Stimulated activated effector memory CD8-positive, alpha-beta T cell treated with anti-CD3 and anti-CD28 coated beads, Interleukin-12 subunit alpha, Interleukin-12 subunit beta, amount 100 ng/mL, for 72 hours (primary cell): ENCODE measurements around the gene CEBPZ.
"Not testable (repeated sequence)": the region's sequence is repeated elsewhere in the genome, so short reads cannot be mapped to it uniquely, and the experiment has no call there.

Experiments used
- ATAC-seq: fragments of 150-1000 bp; cut with Tn5 transposase; 2 replicates; pipeline ENCODE4 v1.10.0; 2021
- DNase-seq, 2 donors: peaks; one replicate each; pipeline ENCODE4 v3.0.0; 2021 to 2022; ENCODE audit warnings: low spot score in 2 of 2
- H3K27ac Mint-ChIP-seq: one replicate; pipeline ENCODE4 v1.8.0; 2022; ENCODE audit warnings: mild to moderate bottlenecking, mixed read lengths
- H3K36me3 Mint-ChIP-seq: one replicate; pipeline ENCODE4 v1.8.0; 2022; ENCODE audit warnings: mild to moderate bottlenecking, mixed read lengths
- H3K4me1 Mint-ChIP-seq: one replicate; pipeline ENCODE4 v1.8.0; 2022; ENCODE audit warnings: mixed read lengths
- H3K4me3 Mint-ChIP-seq: one replicate; pipeline ENCODE4 v1.8.0; 2022; ENCODE audit warnings: mild to moderate bottlenecking, mixed read lengths
- H3K9me3 Mint-ChIP-seq: one replicate; pipeline ENCODE4 v1.8.0; 2022; ENCODE audit warnings: mixed read lengths

Gene CEBPZ

DNA sequence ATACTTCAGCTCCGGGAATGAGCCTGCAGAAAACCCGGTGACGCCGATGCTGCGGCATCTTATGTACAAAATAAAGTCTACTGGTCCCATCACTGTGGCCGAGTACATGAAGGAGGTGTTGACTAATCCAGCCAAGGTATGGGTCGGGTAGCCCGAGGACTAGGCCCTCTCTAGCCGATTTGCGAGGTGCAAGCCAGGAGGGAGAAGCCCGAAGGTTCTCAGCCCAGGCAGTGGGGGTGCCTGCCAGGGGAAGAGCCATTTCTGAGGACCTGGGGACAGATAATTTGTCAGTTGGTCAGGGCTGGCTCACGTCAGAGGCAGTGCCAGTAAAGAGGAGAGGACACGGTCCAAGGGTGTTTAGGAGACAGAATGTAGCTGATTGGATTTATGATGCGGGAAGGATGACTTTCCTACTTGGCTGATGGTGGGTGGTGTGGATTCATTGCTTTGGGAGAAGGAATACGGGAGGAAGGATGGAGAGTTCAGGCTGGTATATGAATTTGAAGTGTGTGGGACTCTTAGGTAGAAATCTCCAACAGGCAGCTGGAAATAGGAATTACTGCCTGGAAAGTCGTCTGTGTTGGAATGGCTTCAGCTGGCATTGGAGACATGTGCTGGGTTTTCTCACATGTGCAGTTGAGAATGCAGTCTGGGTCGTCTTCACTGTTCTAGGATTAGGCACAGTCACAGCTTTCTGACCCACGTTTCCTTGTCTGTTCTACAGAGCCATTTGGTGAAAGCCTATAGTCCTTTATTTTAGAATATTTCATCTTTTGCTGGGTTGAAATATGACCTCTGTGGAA lies 936 bp upstream of the CEBPZ start:
- DNase-seq, result no peak

DNA sequence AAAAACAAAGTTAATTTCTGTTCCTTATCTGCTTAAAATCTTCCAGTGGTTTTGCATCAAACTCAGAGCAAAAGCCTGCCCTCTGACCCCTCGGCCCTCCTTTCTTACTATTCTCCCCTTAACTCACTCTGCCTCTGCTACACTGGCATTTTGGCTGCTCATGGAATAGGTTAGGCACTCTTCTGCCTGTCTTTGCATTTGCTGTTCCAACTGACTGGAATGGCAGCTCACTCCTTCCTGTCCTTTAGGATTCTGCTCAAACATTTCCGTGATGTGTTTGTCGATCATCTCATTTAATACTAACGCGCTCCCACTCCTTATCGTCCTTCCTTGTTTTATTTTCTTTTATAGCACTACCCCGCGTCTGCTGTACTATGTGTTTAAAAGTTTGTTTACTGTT lies 815 bp downstream of the CEBPZ start:
- H3K36me3 Mint-ChIP-seq, result peaks cover 52% of the 10 kb centered on the region
- no peak for ATAC-seq

More for the DNA sequence above, 936 bp upstream of the CEBPZ start:
- H3K36me3 Mint-ChIP-seq, result peaks cover 55% of the 10 kb centered on the region
- peaks cover 22% of the 10 kb centered on the region for H3K4me1 Mint-ChIP-seq
- peak; percentile 32 for ATAC-seq
- no peak overlapping the region for H3K27ac Mint-ChIP-seq
- no peak overlapping the region for H3K4me3 Mint-ChIP-seq
- no peaks in the 10 kb centered on the region for H3K9me3 Mint-ChIP-seq

DNA sequence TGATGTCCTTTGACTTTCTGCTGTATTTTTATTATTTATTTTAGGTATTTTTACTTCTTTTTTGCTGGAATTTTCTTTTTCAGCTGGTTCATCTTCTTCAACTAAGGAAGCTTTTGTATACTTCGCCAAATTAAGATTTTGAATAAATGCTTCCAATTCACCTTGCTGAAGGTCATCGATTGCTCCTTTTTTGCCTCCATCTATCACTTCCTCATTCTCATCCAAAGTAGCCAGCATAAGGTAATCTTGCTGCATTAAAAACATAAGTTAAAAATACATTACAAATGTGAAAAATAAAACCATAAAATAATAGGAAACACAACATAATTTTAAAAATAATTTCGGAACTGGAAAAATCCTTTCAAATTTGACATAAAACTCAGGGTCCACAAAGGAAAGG lies 2.6 kb downstream of the CEBPZ start:
- ATAC-seq, result no peak
- Mint-ChIP-seq H3K4me1 (peaks cover 37% of the 10 kb centered on the region), H3K4me3 (no peak overlapping the region), H3K9me3 (no peaks in the 10 kb centered on the region), H3K36me3 (peaks cover 52% of the 10 kb centered on the region), H3K27ac (no peak overlapping the region)
- no peak for DNase-seq

More for the DNA sequence above, 815 bp downstream of the CEBPZ start:
- Mint-ChIP-seq H3K4me3 (no peak overlapping the region), H3K4me1 (peaks cover 36% of the 10 kb centered on the region), H3K27ac (no peak overlapping the region), H3K9me3 (no peaks in the 10 kb centered on the region)
- no peak for DNase-seq

DNA sequence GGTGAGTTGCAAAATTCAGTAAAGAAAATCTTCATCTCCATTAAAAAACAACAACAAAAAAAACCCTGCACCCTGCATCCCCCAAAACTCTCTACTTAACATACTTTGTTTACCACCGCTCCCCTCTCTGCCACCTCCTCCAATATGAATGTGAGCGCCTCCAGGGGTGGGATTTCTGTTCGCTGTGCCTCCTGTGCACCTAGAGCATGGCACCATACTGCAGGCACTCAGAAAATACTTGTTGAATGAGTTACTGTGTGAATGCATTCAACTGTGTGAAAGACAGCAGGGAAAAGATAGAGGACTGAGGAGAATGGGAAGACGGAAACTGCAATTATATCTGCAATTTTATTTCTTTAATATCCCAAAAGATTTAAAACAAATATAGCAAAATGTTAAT lies 4.5 kb downstream of the CEBPZ start:
- H3K36me3 Mint-ChIP-seq, result peaks cover 71% of the 10 kb centered on the region
- no peaks in the 10 kb centered on the region for H3K9me3 Mint-ChIP-seq
- H3K27ac Mint-ChIP-seq, result no peak overlapping the region
- DNase-seq, result no peak
- peak overlapping the region; percentile 2 for H3K4me3 Mint-ChIP-seq
- peaks cover 52% of the 10 kb centered on the region for H3K4me1 Mint-ChIP-seq
- ATAC-seq, result no peak

DNA sequence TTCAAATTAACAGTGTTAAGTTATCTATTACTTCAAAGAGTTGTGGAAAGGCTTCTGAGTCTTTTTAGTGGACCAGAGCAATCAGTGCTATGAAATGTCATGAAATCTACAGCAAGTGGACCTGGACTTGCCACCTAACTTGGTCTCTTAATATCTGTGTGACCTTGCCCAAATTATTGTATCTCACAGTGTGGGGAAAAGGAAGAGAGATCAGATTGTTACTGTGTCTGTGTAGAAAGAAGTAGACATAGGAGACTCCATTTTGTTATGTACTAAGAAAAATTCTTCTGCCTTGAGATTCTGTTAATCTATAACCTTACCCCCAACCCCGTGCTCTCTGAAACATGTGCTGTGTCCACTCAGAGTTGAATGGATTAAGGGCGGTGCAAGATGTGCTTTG lies 6.3 kb downstream of the CEBPZ start:
- H3K4me3 Mint-ChIP-seq, H3K9me3 Mint-ChIP-seq, ATAC-seq, DNase-seq: not testable (repeated sequence)
- H3K4me1 Mint-ChIP-seq, result peaks cover 52% of the 10 kb centered on the region
- H3K27ac Mint-ChIP-seq, result peak overlapping the region; percentile 14
- H3K36me3 Mint-ChIP-seq, result peaks cover 89% of the 10 kb centered on the region

DNA sequence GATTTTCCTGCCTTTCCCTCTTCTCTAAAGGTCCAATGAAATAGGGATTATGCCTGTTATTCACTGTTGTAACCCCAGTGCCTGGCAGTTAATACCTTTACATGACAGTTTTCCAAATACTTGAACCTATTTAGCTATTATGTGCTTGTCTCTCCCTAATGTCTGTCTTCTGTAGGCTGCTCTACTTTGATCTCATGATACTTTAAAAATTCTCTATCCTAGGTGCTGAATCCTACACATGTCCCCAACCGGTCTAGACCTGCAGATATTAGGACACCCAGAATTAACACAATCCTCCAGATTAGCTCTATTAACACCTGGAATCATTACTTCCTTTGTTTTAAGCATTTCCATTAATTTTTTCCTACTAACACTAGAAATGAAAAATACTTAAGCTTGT lies 7.3 kb downstream of the CEBPZ start:
- H3K9me3 Mint-ChIP-seq, result no peaks in the 10 kb centered on the region
- no peak overlapping the region for H3K4me3 Mint-ChIP-seq
- peaks cover 93% of the 10 kb centered on the region for H3K36me3 Mint-ChIP-seq
- no peak for DNase-seq
- H3K4me1 Mint-ChIP-seq, result peaks cover 46% of the 10 kb centered on the region
- no peak overlapping the region for H3K27ac Mint-ChIP-seq
- ATAC-seq, result no peak

DNA sequence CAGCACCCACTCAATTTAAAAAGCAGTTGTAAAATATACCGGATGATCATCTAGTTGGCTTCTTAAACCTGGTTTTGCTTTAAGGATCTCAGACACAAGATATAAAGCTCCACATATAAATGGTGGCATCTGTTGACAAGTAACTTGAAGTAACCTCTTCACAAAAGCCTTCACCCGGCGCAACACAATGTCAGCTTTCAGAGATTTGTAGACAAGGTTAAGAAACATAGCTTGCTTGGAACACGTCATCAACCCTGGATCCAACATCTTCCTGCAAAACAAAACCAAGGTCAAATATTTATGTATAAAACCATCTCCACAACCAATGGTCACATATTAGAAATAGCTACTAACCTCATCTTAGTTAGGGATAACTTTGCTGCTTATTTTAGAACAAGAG lies 8.3 kb downstream of the CEBPZ start:
- peaks cover 93% of the 10 kb centered on the region for H3K36me3 Mint-ChIP-seq
- no peak for DNase-seq
- H3K4me3 Mint-ChIP-seq, result no peak overlapping the region
- no peaks in the 10 kb centered on the region for H3K9me3 Mint-ChIP-seq
- H3K27ac Mint-ChIP-seq, result peak overlapping the region; percentile 58
- peaks cover 42% of the 10 kb centered on the region for H3K4me1 Mint-ChIP-seq
- no peak for ATAC-seq

DNA sequence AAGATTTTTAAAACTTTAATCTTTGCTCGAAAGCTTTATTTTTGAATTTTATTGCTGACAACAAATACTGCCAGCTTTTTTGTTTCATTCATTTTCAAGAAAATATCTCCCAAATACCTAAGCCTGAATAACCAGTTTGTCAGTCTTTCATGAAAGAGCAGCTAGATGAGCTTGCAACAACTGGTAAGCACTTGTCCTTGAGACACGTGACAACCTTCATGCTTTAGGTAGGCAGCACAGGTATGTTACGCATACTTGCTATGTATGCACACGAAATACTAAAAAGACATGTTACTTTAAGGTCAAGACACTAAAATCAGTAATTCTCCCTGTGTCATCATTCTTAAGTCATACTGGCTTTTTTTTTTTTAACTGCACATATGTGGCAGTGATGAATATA lies 12.3 kb downstream of the CEBPZ start:
- DNase-seq (no peak), ATAC-seq (no peak)
- H3K9me3 Mint-ChIP-seq, result no peaks in the 10 kb centered on the region
- no peak overlapping the region for H3K27ac Mint-ChIP-seq
- no peak overlapping the region for H3K4me3 Mint-ChIP-seq
- H3K4me1 Mint-ChIP-seq, result peaks cover 17% of the 10 kb centered on the region
- H3K36me3 Mint-ChIP-seq, result peaks cover 99% of the 10 kb centered on the region

DNA sequence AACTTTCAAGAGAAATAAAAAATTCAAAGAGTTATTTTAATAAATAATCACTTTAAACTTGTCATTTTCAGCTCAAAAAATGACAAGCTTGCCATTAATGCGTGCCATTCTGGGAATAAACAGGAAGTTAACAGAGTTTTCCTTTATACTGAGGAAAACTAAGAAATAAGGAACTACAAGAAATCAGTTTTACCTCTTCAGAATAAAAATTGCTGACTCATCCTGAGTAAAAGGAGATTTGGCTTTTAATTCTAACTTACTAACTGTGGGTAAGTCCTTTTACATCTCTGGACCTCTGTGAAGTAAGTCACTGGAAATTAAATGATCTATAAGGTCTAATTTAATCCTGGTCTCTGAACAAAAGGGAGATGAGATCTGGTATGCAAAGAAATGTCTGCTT lies 16.1 kb downstream of the CEBPZ start:
- H3K4me3 Mint-ChIP-seq, result no peak overlapping the region
- DNase-seq (no peak), ATAC-seq (no peak)
- H3K27ac Mint-ChIP-seq, result peak overlapping the region; percentile 54
- no peaks in the 10 kb centered on the region for H3K9me3 Mint-ChIP-seq
- H3K36me3 Mint-ChIP-seq, result peaks cover 100% of the 10 kb centered on the region
- H3K4me1 Mint-ChIP-seq, result no peaks in the 10 kb centered on the region

DNA sequence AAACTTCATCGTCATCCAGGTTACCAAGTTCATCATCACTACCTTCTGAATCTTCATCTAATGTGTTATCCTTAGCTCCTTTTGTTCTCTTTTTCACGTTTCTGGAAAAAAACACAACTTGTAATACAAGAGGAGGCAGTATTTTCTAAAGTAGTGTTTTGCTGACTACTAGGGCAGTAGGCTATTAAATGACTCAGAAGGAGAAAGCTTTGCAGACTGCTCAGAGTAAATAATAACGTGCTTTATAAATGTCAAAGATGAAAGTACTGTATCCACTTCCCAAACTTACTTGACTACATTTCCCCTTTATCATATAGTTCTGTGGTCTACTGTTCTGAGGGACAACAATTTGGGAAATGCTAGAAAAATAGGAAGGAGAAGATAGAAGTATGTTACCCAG lies 19.5 kb downstream of the CEBPZ start:
- ATAC-seq (no peak), DNase-seq (no peak)
- Mint-ChIP-seq H3K9me3 (peaks cover 5% of the 10 kb centered on the region), H3K36me3 (peaks cover 100% of the 10 kb centered on the region), H3K27ac (no peak overlapping the region), H3K4me1 (peaks cover 14% of the 10 kb centered on the region), H3K4me3 (no peak overlapping the region)

DNA sequence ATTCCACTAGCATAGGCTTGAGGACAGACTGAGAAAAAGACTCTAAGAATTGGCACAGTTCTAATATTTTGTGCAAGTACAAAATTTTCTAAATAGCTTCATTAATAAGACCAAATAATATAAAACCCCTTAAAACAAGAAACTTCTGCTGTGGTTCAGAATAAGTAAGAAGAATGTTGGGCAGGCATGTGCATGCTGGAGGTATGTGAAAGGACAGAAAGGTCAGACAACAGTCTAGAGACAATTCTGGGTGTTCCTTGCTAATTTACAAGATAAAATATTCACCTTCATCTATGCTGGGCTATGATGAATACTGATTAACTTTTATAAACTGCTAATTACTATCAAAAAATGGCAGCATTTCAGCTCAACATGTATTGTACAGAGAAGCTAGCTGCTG lies 20.2 kb downstream of the CEBPZ start:
- Mint-ChIP-seq H3K36me3 (peaks cover 100% of the 10 kb centered on the region), H3K9me3 (peaks cover 8% of the 10 kb centered on the region), H3K4me1 (peaks cover 18% of the 10 kb centered on the region), H3K27ac (no peak overlapping the region), H3K4me3 (no peak overlapping the region)
- DNase-seq, result no peak
- ATAC-seq, result no peak

DNA sequence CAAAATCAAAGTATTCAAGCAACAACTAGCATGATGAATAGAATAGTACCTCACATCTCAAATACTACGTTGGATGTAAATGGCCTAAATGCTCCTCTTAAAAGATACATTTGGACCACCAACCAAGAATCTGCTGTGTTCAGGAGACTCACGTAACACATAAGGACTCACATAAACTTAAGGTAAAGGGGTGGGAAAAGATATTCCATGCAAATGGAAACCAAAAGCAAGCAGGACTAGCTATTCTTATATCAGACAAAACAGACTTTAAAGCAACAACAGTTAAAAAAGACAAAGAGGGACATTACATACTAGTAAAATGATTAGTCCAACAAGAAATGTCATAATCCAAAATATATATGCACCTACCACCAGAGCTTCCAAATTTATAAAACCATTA lies 24.6 kb downstream of the CEBPZ start:
- not testable (repeated sequence) for DNase-seq, H3K4me3 Mint-ChIP-seq, H3K27ac Mint-ChIP-seq, ATAC-seq
- Mint-ChIP-seq H3K9me3 (peaks cover 11% of the 10 kb centered on the region), H3K36me3 (peaks cover 100% of the 10 kb centered on the region), H3K4me1 (peaks cover 28% of the 10 kb centered on the region)

DNA sequence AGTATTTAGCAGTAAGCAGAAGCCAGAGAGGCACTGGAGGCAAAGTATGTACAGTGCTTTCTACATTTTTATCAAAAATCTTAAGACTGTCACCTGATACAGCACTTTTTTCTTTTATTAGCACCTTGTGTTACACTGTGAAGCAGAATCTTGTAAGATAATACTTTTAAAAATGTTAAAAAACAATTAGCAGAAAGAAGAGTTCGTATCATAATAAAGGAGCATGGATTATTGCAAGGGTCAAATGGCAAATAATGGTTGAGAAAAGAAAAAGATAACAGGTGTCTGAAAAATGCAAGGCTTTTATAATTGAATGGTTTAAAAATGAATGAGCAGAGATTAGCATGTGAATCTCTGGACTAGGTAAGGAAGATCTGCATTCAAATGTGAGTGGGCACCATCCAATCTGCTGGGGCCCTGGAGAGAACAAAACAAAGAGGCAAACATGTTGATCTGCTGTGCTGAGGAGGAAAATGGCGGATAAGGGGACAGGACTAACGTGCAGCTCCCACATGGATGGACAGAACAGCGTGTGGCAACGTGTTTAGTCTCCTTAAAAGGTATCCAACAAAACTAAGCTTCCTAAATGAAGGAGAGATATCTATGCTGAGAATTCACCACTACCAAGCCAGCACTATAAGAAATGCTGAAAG lies 25.6 kb downstream of the CEBPZ start:
- Mint-ChIP-seq H3K27ac (no peak overlapping the region), H3K4me1 (peaks cover 33% of the 10 kb centered on the region), H3K4me3 (no peak overlapping the region), H3K36me3 (peaks cover 100% of the 10 kb centered on the region), H3K9me3 (peaks cover 11% of the 10 kb centered on the region)
- no peak for DNase-seq
- no peak for ATAC-seq

DNA sequence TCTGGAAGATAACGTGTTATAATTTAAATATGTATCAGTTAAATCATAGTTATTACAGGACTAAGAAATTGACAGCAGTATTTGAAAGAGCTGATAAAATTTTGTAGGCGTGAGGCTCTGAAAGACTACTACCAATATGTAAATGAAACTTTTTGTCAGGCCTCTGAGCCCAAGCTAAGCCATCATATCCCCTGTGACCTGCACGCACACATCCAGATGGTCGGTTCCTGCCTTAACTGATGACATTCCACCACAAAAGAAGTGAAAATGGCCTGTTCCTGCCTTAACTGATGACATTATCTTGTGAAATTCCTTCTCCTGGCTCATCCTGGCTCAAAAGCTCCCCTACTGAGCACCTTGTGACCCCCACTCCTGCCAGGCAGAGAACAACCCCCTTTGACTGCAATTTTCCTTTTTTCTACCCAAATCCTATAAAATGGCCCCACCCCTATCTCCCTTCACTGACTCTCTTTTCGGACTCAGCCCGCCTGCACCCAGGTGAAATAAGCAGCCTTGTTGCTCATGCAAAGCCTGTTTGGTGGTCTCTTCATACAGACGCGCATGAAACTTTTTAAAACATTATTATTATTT lies 26.2 kb downstream of the CEBPZ start:
- Mint-ChIP-seq H3K9me3 (peaks cover 11% of the 10 kb centered on the region), H3K36me3 (peaks cover 100% of the 10 kb centered on the region), H3K4me1 (peaks cover 38% of the 10 kb centered on the region)
- not testable (repeated sequence) for H3K27ac Mint-ChIP-seq, DNase-seq, ATAC-seq, H3K4me3 Mint-ChIP-seq

DNA sequence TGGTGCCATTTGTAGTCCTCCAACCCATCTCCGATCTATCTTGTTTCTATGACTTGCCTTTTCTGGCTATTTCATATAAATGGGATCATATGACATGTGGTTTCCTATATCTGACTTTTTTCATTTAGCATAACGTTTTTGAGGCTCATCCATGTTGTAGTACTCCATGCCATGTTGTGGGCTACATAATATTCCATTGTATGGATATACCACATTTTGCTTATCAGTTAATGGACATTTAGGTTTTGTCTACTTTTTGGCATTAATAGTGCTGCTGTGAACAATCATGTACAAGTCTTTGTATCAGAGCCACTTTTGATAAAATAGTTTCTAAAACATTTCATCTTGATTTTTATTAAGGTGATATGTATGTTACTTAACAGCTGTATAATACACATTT lies 27.7 kb downstream of the CEBPZ start:
- H3K36me3 Mint-ChIP-seq, result peaks cover 93% of the 10 kb centered on the region
- no peak overlapping the region for H3K27ac Mint-ChIP-seq
- H3K4me1 Mint-ChIP-seq, result peaks cover 38% of the 10 kb centered on the region
- no peak overlapping the region for H3K4me3 Mint-ChIP-seq
- peaks cover 11% of the 10 kb centered on the region for H3K9me3 Mint-ChIP-seq
- ATAC-seq (no peak), DNase-seq (no peak)

DNA sequence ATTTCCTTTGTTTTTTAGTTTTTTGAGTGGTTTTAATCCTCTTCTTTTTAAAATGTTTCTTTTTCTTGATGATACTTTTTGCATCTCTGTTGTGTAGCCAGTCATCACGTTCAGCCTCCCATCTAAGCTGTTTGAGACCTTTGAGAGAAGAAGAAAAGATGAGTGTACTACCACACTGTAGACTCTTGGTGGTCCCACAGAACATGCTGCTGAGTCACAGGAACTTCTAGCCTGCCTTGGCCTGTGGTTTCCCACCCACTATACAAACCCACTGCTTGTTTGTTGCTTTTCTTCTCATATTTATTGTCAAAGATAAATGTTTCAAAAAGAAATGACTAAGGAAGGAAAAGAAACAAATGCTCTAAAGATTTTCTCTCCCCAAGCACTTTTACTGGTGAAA lies 29.6 kb downstream of the CEBPZ start:
- DNase-seq (peak; percentile 26 to 71), ATAC-seq (peak; percentile 99)
- H3K27ac Mint-ChIP-seq, result peak overlapping the region; percentile 89
- peaks cover 82% of the 10 kb centered on the region for H3K36me3 Mint-ChIP-seq
- peaks cover 30% of the 10 kb centered on the region for H3K4me1 Mint-ChIP-seq
- peak overlapping the region; percentile 46 for H3K4me3 Mint-ChIP-seq
- peaks cover 5% of the 10 kb centered on the region for H3K9me3 Mint-ChIP-seq
